GM12874 (cell line): ENCODE results near the gene HEPACAM.

Experiments used
- CTCF ChIP-seq: IDR thresholded peaks from 2 replicates; pipeline ENCODE4 v1.5.1; 2011; ENCODE audit warnings: low read depth, mild to moderate bottlenecking, control low read depth, low read length, moderate library complexity; ENCODE audit not compliant: insufficient read depth

Gene HEPACAM

GRCh38 chr11:124928942-124929665 lies 6.7 kb downstream of the HEPACAM start:
- no peak for TF ChIP-seq CTCF

- TF ChIP-seq CTCF, result no peak
Measured at GRCh38 chr11:124923296-124923695, 12.6 kb downstream of the HEPACAM start.

GRCh38 chr11:124922831-124923230 lies 13.0 kb downstream of the HEPACAM start:
- TF ChIP-seq CTCF, result no peak

- TF ChIP-seq CTCF, result no peak
Measured at GRCh38 chr11:124920870-124921609, 14.8 kb downstream of the HEPACAM start.

- TF ChIP-seq CTCF, result no peak
Measured at GRCh38 chr11:124920356-124920755, 15.5 kb downstream of the HEPACAM start.

GRCh38 chr11:124919898-124920297 lies 15.9 kb downstream of the HEPACAM start:
- no peak for TF ChIP-seq CTCF

- TF ChIP-seq CTCF, result no peak
Measured at GRCh38 chr11:124918950-124919349, 16.9 kb downstream of the HEPACAM start, which contains the start of gene HEPN1. Gene HEPN1 (plus strand): TSS chr11:124919250.
